Thoracic aorta (tissue), 2 donors: ENCODE results near the gene MYO5A. TPM values are rescaled to one million over a fixed set of nuclear protein-coding genes. Genes with fewer than 3 reads are reported as not detected.

Experiments
- ATAC-seq: fragments of 150-250 bp; one replicate; pipeline ENCODE4 v1.8.0; 2017; ENCODE audit warnings: low read depth; ENCODE audit not compliant: insufficient number of reproducible peaks, low FRiP score
- DNase-seq: peaks from one replicate; pipeline ENCODE4 v3.0.0-alpha.2; 2020; ENCODE audit warnings: low spot score
- H3K27ac ChIP-seq, 2 donors: fragments of 200-600 bp; sonication (generic); 1 replicate in 1 of 2; 2 replicates in 1 of 2; pipeline ENCODE4 v1.5.1; 2016; ENCODE audit warnings: mild to moderate bottlenecking in 2 of 2, moderate library complexity in 2 of 2
- H3K27me3 ChIP-seq: fragments of 200-600 bp; sonication (generic); replicated peaks from 2 replicates; pipeline ENCODE4 v1.6.0; 2016; ENCODE audit warnings: mild to moderate bottlenecking; ENCODE audit not compliant: insufficient read depth
- H3K36me3 ChIP-seq: fragments of 200-600 bp; sonication (generic); one replicate; pipeline ENCODE4 v1.5.1; 2016
- H3K4me1 ChIP-seq, 2 donors: fragments of 200-600 bp; sonication (generic); 1 replicate in 1 of 2; 2 replicates in 1 of 2; pipeline versions ENCODE4 v1.5.1 to v1.6.0; 2016; ENCODE audit warnings: low read depth in 2 of 2, mild to moderate bottlenecking in 1 of 2; ENCODE audit not compliant: control insufficient read depth in 1 of 2
- H3K4me3 ChIP-seq: fragments of 200-600 bp; sonication (generic); 2 replicates; pipeline ENCODE4 v1.5.1; 2016; ENCODE audit warnings: mild to moderate bottlenecking
- H3K9me3 ChIP-seq: fragments of 200-600 bp; sonication (generic); 2 replicates; pipeline ENCODE4 v1.5.1; 2016
- CTCF ChIP-seq: fragments of 200-600 bp; sonication (generic); IDR thresholded peaks from one replicate; pipeline ENCODE4 v1.5.1; 2019; ENCODE audit warnings: antibody characterized with exemption
- total RNA-seq, 2 donors: library from RNA; depleted of rRNA; stranded (reverse); fragments of >200 nt; gene quantifications; one replicate each; pipeline versions ENCODE4 v1.1.0 to v1.2.3, GENCODE V29; 2016

The MYO5A gene
- total RNA-seq, 2 donors from 2014 or later, result 37.6 to 58.8 TPM

GRCh38 chr15:52331490-52332240, 197.0 kb downstream of the MYO5A start:
- ATAC-seq, result no peak
- peaks cover 20% of the 10 kb centered on the region for H3K36me3 ChIP-seq

GRCh38 chr15:52329987-52330386, 198.7 kb downstream of the MYO5A start:
- ATAC-seq (no peak), DNase-seq (no peak)
- Histone ChIP-seq H3K9me3 (no peaks in the 10 kb centered on the region), H3K4me3 (no peak overlapping the region), H3K4me1 (no peaks in the 10 kb centered on the region), H3K27ac (no peak overlapping the region), H3K27me3 (no peaks in the 10 kb centered on the region), H3K36me3 (peaks cover 23% of the 10 kb centered on the region)
- TF ChIP-seq CTCF, result no peak

More at GRCh38 chr15:52331490-52332240, 197.0 kb downstream of the MYO5A start:
- no peak for DNase-seq
- no peaks in the 10 kb centered on the region for H3K27me3 ChIP-seq
- no peaks in the 10 kb centered on the region for H3K4me1 ChIP-seq
- no peaks in the 10 kb centered on the region for H3K9me3 ChIP-seq
- H3K27ac ChIP-seq, result no peak overlapping the region
- TF ChIP-seq CTCF, result no peak
- no peak overlapping the region for H3K4me3 ChIP-seq

- H3K36me3 ChIP-seq, result peaks cover 25% of the 10 kb centered on the region
- no peak for ATAC-seq
Measured at GRCh38 chr15:52329150-52329549, 199.5 kb downstream of the MYO5A start.

GRCh38 chr15:52328680-52329079, 200.0 kb downstream of the MYO5A start:
- DNase-seq (no peak), ATAC-seq (no peak)
- Histone ChIP-seq H3K4me1 (no peaks in the 10 kb centered on the region), H3K27me3 (no peaks in the 10 kb centered on the region), H3K4me3 (no peak overlapping the region), H3K36me3 (peaks cover 25% of the 10 kb centered on the region), H3K9me3 (no peaks in the 10 kb centered on the region), H3K27ac (no peak overlapping the region)
- no peak for TF ChIP-seq CTCF

More at GRCh38 chr15:52329150-52329549, 199.5 kb downstream of the MYO5A start:
- Histone ChIP-seq H3K27ac (no peak overlapping the region), H3K27me3 (no peaks in the 10 kb centered on the region), H3K9me3 (no peaks in the 10 kb centered on the region), H3K4me3 (no peak overlapping the region), H3K4me1 (no peaks in the 10 kb centered on the region)
- DNase-seq, result no peak
- TF ChIP-seq CTCF, result no peak

- no peak for DNase-seq
- no peak for ATAC-seq
- Histone ChIP-seq H3K4me3 (no peak overlapping the region), H3K4me1 (no peaks in the 10 kb centered on the region), H3K36me3 (peaks cover 27% of the 10 kb centered on the region), H3K27ac (no peak overlapping the region), H3K27me3 (no peaks in the 10 kb centered on the region), H3K9me3 (no peaks in the 10 kb centered on the region)
- no peak for TF ChIP-seq CTCF
Measured at GRCh38 chr15:52326756-52327155, 201.9 kb downstream of the MYO5A start.
